H7 (cell line): ENCODE results near the gene EPO. TPM values are rescaled to one million over a fixed set of nuclear protein-coding genes. Genes with fewer than 3 reads are reported as not detected.
"Not testable (repeated sequence)": the region's sequence is repeated elsewhere in the genome, so short reads cannot be mapped to it uniquely, and the experiment has no call there.

ENCODE experiments used
- DNase-seq: peaks from one replicate; pipeline ENCODE4 v3.0.0; 2012
- H3K27me3 ChIP-seq: 2 replicates; pipeline ENCODE4 v1.6.0; 2011; ENCODE audit warnings: mild to moderate bottlenecking, low read length; ENCODE audit not compliant: control insufficient read depth, insufficient read depth
- H3K36me3 ChIP-seq: replicated peaks from 2 replicates; pipeline ENCODE4 v1.5.1; 2011; ENCODE audit warnings: low read length; ENCODE audit not compliant: control insufficient read depth, insufficient read depth
- H3K4me3 ChIP-seq: 2 replicates; pipeline ENCODE4 v1.5.1; 2011; ENCODE audit warnings: low read depth, mild to moderate bottlenecking, control low read depth, low read length, moderate library complexity; ENCODE audit not compliant: insufficient read depth
- total RNA-seq: library from RNA; depleted of rRNA; stranded (reverse); fragments of >200 nt; shearing (Covaris generic); gene quantifications from 2 replicates; pipeline ENCODE4 v1.2.3, GENCODE V29; 2014

Gene EPO
- total RNA-seq, 1 experiment from 2014 or later, result not detected

- no peaks in the 10 kb centered on the region for H3K36me3 ChIP-seq
- DNase-seq, result peak; percentile 15
These were observed 7.9 kb downstream of the EPO start for GRCh38 chr7:100728196-100728595.

GRCh38 chr7:100730136-100730800, 10.0 kb downstream of the EPO start:
- Histone ChIP-seq H3K36me3 (no peaks in the 10 kb centered on the region), H3K4me3 (no peak overlapping the region), H3K27me3 (no peaks in the 10 kb centered on the region)
- DNase-seq, result no peak

More at GRCh38 chr7:100728196-100728595, 7.9 kb downstream of the EPO start:
- Histone ChIP-seq H3K4me3 (no peak overlapping the region), H3K27me3 (no peaks in the 10 kb centered on the region; the same call in 1 of the 2 replicates)

- no peaks in the 10 kb centered on the region for H3K27me3 ChIP-seq
- H3K36me3 ChIP-seq, result no peaks in the 10 kb centered on the region
- no peak overlapping the region for H3K4me3 ChIP-seq
- DNase-seq, result no peak
These were observed 11.8 kb downstream of the EPO start for GRCh38 chr7:100731937-100732636.

- no peak for DNase-seq
These were observed 15.5 kb downstream of the EPO start for GRCh38 chr7:100735730-100736129.

GRCh38 chr7:100736671-100737070, 16.4 kb downstream of the EPO start:
- DNase-seq, result no peak
- no peaks in the 10 kb centered on the region for H3K27me3 ChIP-seq

More at GRCh38 chr7:100735730-100736129, 15.5 kb downstream of the EPO start:
- no peaks in the 10 kb centered on the region for H3K27me3 ChIP-seq
- H3K36me3 ChIP-seq, result no peaks in the 10 kb centered on the region
- no peak overlapping the region for H3K4me3 ChIP-seq

GRCh38 chr7:100739934-100740333, 19.7 kb downstream of the EPO start:
- no peak for DNase-seq
- H3K36me3 ChIP-seq, result no peaks in the 10 kb centered on the region
- H3K27me3 ChIP-seq, result no peaks in the 10 kb centered on the region; the same call in 1 of the 2 replicates
- no peak overlapping the region for H3K4me3 ChIP-seq

More at GRCh38 chr7:100736671-100737070, 16.4 kb downstream of the EPO start:
- H3K36me3 ChIP-seq, result no peaks in the 10 kb centered on the region
- H3K4me3 ChIP-seq, result no peak overlapping the region

- peak; percentile 6 for DNase-seq
- Histone ChIP-seq H3K4me3 (peak overlapping the region; percentile 63; the same call in 1 of the 2 replicates), H3K36me3 (no peaks in the 10 kb centered on the region)
These were observed 24.3 kb downstream of the EPO start for GRCh38 chr7:100744605-100745004.

GRCh38 chr7:100745184-100745583, 24.9 kb downstream of the EPO start:
- Histone ChIP-seq H3K4me3 (peak overlapping the region; percentile 63), H3K27me3 (no peaks in the 10 kb centered on the region; the same call in 1 of the 2 replicates), H3K36me3 (no peaks in the 10 kb centered on the region)
- peak; percentile 90 for DNase-seq

More at GRCh38 chr7:100744605-100745004, 24.3 kb downstream of the EPO start:
- H3K27me3 ChIP-seq, result no peaks in the 10 kb centered on the region; the same call in 1 of the 2 replicates

GRCh38 chr7:100752994-100753393, 32.7 kb downstream of the EPO start:
- peaks cover 2% of the 10 kb centered on the region; the same call in 1 of the 2 replicates for H3K27me3 ChIP-seq
- DNase-seq, result peak; percentile 7

GRCh38 chr7:100753750-100754149, 33.5 kb downstream of the EPO start:
- H3K4me3 ChIP-seq, result no peak overlapping the region
- peak; percentile 0 for DNase-seq
- H3K27me3 ChIP-seq, result peaks cover 2% of the 10 kb centered on the region; the same call in 1 of the 2 replicates
- no peaks in the 10 kb centered on the region for H3K36me3 ChIP-seq

More at GRCh38 chr7:100752994-100753393, 32.7 kb downstream of the EPO start:
- no peak overlapping the region for H3K4me3 ChIP-seq
- no peaks in the 10 kb centered on the region for H3K36me3 ChIP-seq

- Histone ChIP-seq H3K36me3 (no peaks in the 10 kb centered on the region), H3K27me3 (no peaks in the 10 kb centered on the region), H3K4me3 (no peak overlapping the region)
- DNase-seq, result peak; percentile 51
These were observed 39.3 kb downstream of the EPO start for GRCh38 chr7:100759357-100760171.

- H3K4me3 ChIP-seq, H3K27me3 ChIP-seq: not testable (repeated sequence)
These were observed 42.6 kb downstream of the EPO start for GRCh38 chr7:100762841-100763240.

GRCh38 chr7:100763556-100764140, 43.4 kb downstream of the EPO start:
- DNase-seq, result peak; percentile 83
- Histone ChIP-seq H3K27me3 (no peaks in the 10 kb centered on the region), H3K4me3 (no peak overlapping the region), H3K36me3 (no peaks in the 10 kb centered on the region)

More at GRCh38 chr7:100762841-100763240, 42.6 kb downstream of the EPO start:
- not testable (repeated sequence) for DNase-seq, H3K36me3 ChIP-seq

- Histone ChIP-seq H3K36me3 (no peaks in the 10 kb centered on the region), H3K4me3 (no peak overlapping the region), H3K27me3 (no peaks in the 10 kb centered on the region)
- DNase-seq, result peak; percentile 49
These were observed 44.6 kb downstream of the EPO start for GRCh38 chr7:100764841-100765240.
